Thoracic aorta (tissue), 2 donors: ENCODE data around the gene PTPN14. TPM values are rescaled to one million over a fixed set of nuclear protein-coding genes. Genes with fewer than 3 reads are reported as not detected.
"Not testable (repeated sequence)": the region's sequence is repeated elsewhere in the genome, so short reads cannot be mapped to it uniquely, and the experiment has no call there.

Source experiments
- ATAC-seq: fragments of 150-250 bp; one replicate; pipeline ENCODE4 v1.8.0; 2017; ENCODE audit warnings: low read depth; ENCODE audit not compliant: insufficient number of reproducible peaks, low FRiP score
- DNase-seq: peaks from one replicate; pipeline ENCODE4 v3.0.0-alpha.2; 2020; ENCODE audit warnings: low spot score
- H3K27ac ChIP-seq, 2 donors: fragments of 200-600 bp; sonication (generic); 1 replicate in 1 of 2; 2 replicates in 1 of 2; pipeline ENCODE4 v1.5.1; 2016; ENCODE audit warnings: mild to moderate bottlenecking in 2 of 2, moderate library complexity in 2 of 2
- H3K27me3 ChIP-seq: fragments of 200-600 bp; sonication (generic); replicated peaks from 2 replicates; pipeline ENCODE4 v1.6.0; 2016; ENCODE audit warnings: mild to moderate bottlenecking; ENCODE audit not compliant: insufficient read depth
- H3K36me3 ChIP-seq: fragments of 200-600 bp; sonication (generic); one replicate; pipeline ENCODE4 v1.5.1; 2016
- H3K4me1 ChIP-seq, 2 donors: fragments of 200-600 bp; sonication (generic); 1 replicate in 1 of 2; 2 replicates in 1 of 2; pipeline versions ENCODE4 v1.5.1 to v1.6.0; 2016; ENCODE audit warnings: low read depth in 2 of 2, mild to moderate bottlenecking in 1 of 2; ENCODE audit not compliant: control insufficient read depth in 1 of 2
- H3K4me3 ChIP-seq: fragments of 200-600 bp; sonication (generic); 2 replicates; pipeline ENCODE4 v1.5.1; 2016; ENCODE audit warnings: mild to moderate bottlenecking
- H3K9me3 ChIP-seq: fragments of 200-600 bp; sonication (generic); 2 replicates; pipeline ENCODE4 v1.5.1; 2016
- CTCF ChIP-seq: fragments of 200-600 bp; sonication (generic); IDR thresholded peaks from one replicate; pipeline ENCODE4 v1.5.1; 2019; ENCODE audit warnings: antibody characterized with exemption
- total RNA-seq, 2 donors: library from RNA; depleted of rRNA; stranded (reverse); fragments of >200 nt; gene quantifications; one replicate each; pipeline versions ENCODE4 v1.1.0 to v1.2.3, GENCODE V29; 2016

Gene PTPN14
- total RNA-seq, 2 donors from 2014 or later, result 33.3 to 63.8 TPM

GRCh38 chr1:214510477-214510876, 40.9 kb downstream of the PTPN14 start:
- TF ChIP-seq CTCF, result no peak
- DNase-seq (no peak), ATAC-seq (no peak)
- Histone ChIP-seq H3K27ac (no peak overlapping the region), H3K36me3 (no peaks in the 10 kb centered on the region), H3K27me3 (no peaks in the 10 kb centered on the region), H3K4me3 (no peak overlapping the region), H3K9me3 (no peaks in the 10 kb centered on the region), H3K4me1 (peaks cover under 1 to 14% of the 10 kb centered on the region in 2 donors)

GRCh38 chr1:214509622-214510021, 41.8 kb downstream of the PTPN14 start:
- not testable (repeated sequence) for H3K27me3 ChIP-seq, DNase-seq, H3K9me3 ChIP-seq, H3K4me3 ChIP-seq, H3K27ac ChIP-seq, ATAC-seq, H3K36me3 ChIP-seq
- H3K4me1 ChIP-seq, result peaks cover 5 to 11% of the 10 kb centered on the region in 2 donors

GRCh38 chr1:214506972-214507431, 44.4 kb downstream of the PTPN14 start:
- ATAC-seq (no peak), DNase-seq (no peak)
- H3K9me3 ChIP-seq, result no peaks in the 10 kb centered on the region
- no peak overlapping the region for H3K27ac ChIP-seq
- no peaks in the 10 kb centered on the region for H3K36me3 ChIP-seq
- peaks cover 5 to 8% of the 10 kb centered on the region in 2 donors for H3K4me1 ChIP-seq
- no peak overlapping the region for H3K4me3 ChIP-seq
- TF ChIP-seq CTCF, result no peak
- no peaks in the 10 kb centered on the region for H3K27me3 ChIP-seq

GRCh38 chr1:214505134-214505533, 46.3 kb downstream of the PTPN14 start:
- Histone ChIP-seq H3K4me3 (no peak overlapping the region), H3K9me3 (no peaks in the 10 kb centered on the region), H3K27ac (no peak overlapping the region), H3K36me3 (no peaks in the 10 kb centered on the region), H3K27me3 (no peaks in the 10 kb centered on the region), H3K4me1 (peaks cover 5 to 12% of the 10 kb centered on the region in 2 donors)
- DNase-seq, result no peak
- no peak for ATAC-seq
- TF ChIP-seq CTCF, result no peak

GRCh38 chr1:214504330-214504729, 47.1 kb downstream of the PTPN14 start:
- Histone ChIP-seq H3K36me3 (no peaks in the 10 kb centered on the region), H3K9me3 (no peaks in the 10 kb centered on the region), H3K4me1 (peaks cover 5 to 13% of the 10 kb centered on the region in 2 donors), H3K27ac (no peak overlapping the region), H3K4me3 (no peak overlapping the region), H3K27me3 (no peaks in the 10 kb centered on the region)
- DNase-seq, result no peak
- TF ChIP-seq CTCF, result no peak
- no peak for ATAC-seq

GRCh38 chr1:214503553-214503952, 47.8 kb downstream of the PTPN14 start:
- no peak overlapping the region for H3K27ac ChIP-seq
- TF ChIP-seq CTCF, result no peak
- no peak for ATAC-seq
- H3K9me3 ChIP-seq, result no peaks in the 10 kb centered on the region
- H3K4me3 ChIP-seq, result no peak overlapping the region
- H3K36me3 ChIP-seq, result no peaks in the 10 kb centered on the region
- no peaks in the 10 kb centered on the region for H3K27me3 ChIP-seq
- DNase-seq, result no peak
- peaks cover 5 to 13% of the 10 kb centered on the region in 2 donors for H3K4me1 ChIP-seq
